ENCODE data around the gene SMCP. TPM values are rescaled to one million over a fixed set of nuclear protein-coding genes. Genes with fewer than 3 reads are reported as not detected.

The SMCP gene
- total RNA-seq, 2 experiments from 2014 or later = not detected

DNA sequence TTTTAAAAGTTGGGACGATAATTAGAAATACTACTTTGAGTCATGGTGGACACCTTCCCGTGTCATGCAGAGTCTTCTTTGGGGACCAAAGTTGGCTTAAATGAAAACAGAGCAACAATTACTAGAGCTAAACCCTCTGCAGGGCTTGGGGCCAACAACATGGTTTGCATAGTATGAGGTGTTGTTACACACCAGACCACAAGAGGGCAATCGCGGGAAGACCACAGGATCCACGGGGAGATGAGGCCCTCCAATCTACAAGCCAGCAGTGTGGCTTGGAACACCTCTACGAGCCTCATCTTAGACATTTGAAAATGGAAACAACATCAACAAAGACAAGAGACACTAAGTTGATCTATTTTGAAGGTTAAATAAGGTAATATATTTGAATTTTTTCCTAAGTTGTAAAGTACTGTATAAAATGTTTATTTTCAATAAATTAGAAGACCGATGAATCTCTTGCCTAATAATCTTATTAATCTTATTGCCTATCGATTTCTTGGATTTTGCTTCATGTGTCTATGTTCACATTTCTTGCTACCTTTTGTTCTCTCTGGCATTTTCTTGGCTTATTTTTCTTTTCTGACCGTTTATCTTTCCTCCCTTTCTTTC is 8.2 kb upstream of the SMCP start:
- no peaks in the 10 kb centered on the region for H3K36me3 Mint-ChIP-seq (ENCODE audit: low read depth)
- ChIA-PET POLR2A (no interaction called here), CTCF (interaction anchor here (0.6 to 2.1 kb wide), 11 partner anchors 9 to 358 kb away, joined by 3 to 11 read pairs (median 4); no protein-coding TSS in a partner anchor)
- H3K4me1 Mint-ChIP-seq (ENCODE audit: low read depth) = no peaks in the 10 kb centered on the region
- H3K27ac Mint-ChIP-seq = no peak overlapping the region
- intact Hi-C loops (cut with micrococcal nuclease) = loop anchor here (10.0 kb wide), 1 partner anchor 355 kb away; no protein-coding TSS in a partner anchor
- no peak overlapping the region for H3K4me3 Mint-ChIP-seq
- TF ChIP-seq, protein P1, sequence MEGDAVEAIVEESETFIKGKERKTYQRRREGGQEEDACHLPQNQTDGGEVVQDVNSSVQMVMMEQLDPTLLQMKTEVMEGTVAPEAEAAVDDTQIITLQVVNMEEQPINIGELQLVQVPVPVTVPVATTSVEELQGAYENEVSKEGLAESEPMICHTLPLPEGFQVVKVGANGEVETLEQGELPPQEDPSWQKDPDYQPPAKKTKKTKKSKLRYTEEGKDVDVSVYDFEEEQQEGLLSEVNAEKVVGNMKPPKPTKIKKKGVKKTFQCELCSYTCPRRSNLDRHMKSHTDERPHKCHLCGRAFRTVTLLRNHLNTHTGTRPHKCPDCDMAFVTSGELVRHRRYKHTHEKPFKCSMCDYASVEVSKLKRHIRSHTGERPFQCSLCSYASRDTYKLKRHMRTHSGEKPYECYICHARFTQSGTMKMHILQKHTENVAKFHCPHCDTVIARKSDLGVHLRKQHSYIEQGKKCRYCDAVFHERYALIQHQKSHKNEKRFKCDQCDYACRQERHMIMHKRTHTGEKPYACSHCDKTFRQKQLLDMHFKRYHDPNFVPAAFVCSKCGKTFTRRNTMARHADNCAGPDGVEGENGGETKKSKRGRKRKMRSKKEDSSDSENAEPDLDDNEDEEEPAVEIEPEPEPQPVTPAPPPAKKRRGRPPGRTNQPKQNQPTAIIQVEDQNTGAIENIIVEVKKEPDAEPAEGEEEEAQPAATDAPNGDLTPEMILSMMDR (IDR thresholded peaks at IDR 0.05) = peak; percentile 79
- peak; percentile 80 for ATAC-seq
- no peaks in the 10 kb centered on the region for H3K9me3 Mint-ChIP-seq
- peaks cover 1% of the 10 kb centered on the region for H3K27me3 Mint-ChIP-seq
- peak; percentile 77 for DNase-seq

DNA sequence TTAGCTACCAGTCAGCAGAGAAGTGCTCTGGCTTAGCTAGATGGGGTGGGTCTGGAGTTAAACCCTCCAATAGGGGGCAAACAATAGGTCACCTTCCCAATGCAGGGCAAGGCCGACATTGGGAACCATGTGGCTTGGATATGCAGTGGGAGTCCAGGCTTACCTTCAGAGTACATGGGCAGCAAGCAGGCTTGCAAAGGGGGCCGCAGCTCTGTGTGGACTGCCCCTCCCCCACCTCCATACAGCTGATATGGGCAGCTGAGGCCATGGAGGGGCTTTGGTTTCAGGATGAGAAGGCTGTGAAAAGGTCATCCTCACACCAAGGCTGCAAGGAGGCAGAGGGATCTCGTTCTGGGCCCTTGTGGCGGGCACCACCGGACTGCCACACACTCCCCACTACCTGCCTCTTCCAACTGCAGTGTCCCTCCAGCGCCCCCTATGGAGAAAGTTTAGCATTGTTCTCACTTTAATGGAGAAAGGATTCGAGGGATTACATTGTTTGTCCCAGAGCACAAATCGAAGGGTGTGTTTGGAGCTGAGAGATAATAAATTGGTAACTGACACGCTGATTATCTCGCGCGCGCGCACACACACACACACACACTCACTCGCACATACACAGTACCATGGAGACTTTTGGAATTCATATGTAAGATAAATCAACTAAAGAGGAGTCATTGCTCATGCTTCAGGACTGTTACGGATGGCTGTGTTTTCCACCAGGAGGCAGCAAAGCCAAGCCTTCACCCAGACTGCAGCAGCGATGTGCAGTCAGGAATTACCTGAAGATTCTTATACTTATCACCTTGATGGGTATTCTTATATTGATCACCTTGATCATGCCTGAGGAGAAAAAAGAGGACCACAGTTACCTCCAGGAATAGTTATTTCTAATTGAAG is 7.0 kb upstream of the SMCP start:
- no peaks in the 10 kb centered on the region for H3K9me3 Mint-ChIP-seq
- ATAC-seq (no peak), DNase-seq (peak; percentile 4)
- POLR2A ChIA-PET = no interaction called here
- H3K27ac Mint-ChIP-seq = no peak overlapping the region
- CTCF ChIA-PET = interaction anchor here (0.6 to 2.1 kb wide), 12 partner anchors 11 to 362 kb away, joined by 3 to 11 read pairs (median 4); no protein-coding TSS in a partner anchor
- intact Hi-C loops (cut with micrococcal nuclease) = loop anchor here (10.0 kb wide), 1 partner anchor 354 kb away; no protein-coding TSS in a partner anchor
- no peak overlapping the region for H3K4me3 Mint-ChIP-seq
- no peaks in the 10 kb centered on the region for H3K4me1 Mint-ChIP-seq (ENCODE audit: low read depth)
- TF ChIP-seq, protein P1 (IDR thresholded peaks at IDR 0.05) = peak; percentile 40
- H3K27me3 Mint-ChIP-seq = peaks cover 3% of the 10 kb centered on the region
- H3K36me3 Mint-ChIP-seq (ENCODE audit: low read depth) = no peaks in the 10 kb centered on the region

DNA sequence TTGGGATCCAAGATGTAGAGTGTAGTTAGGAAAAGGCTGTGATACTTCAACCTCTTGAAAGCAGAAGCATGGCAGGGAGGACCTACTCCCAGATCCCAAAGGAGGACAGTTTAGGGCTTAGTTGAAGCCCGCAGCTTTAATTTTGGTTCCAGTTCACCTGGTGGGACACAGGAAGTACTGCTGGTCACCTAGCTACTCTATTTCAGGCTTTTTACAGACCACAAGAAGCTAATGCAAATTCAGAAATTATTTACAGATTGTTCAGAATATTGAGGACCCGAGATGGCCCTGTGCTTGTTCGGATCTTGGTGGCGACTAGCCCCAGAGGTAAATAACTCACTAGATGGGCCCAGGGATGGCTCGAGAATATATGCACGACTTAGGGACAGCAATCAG is 6.4 kb upstream of the SMCP start:
- ChIA-PET POLR2A (no interaction called here), CTCF (interaction anchor here (1.2 kb wide), 1 partner anchor 54 kb away, joined by 6 read pairs; no protein-coding TSS in a partner anchor)
- TF ChIP-seq, protein P1 (IDR thresholded peaks at IDR 0.05) = no peak
- ATAC-seq (no peak), DNase-seq (no peak)
- intact Hi-C loops (cut with micrococcal nuclease) = loop anchor here (10.0 kb wide), 1 partner anchor 353 kb away; no protein-coding TSS in a partner anchor
- no peak overlapping the region for H3K4me3 Mint-ChIP-seq
- peaks cover 5% of the 10 kb centered on the region for H3K27me3 Mint-ChIP-seq
- no peaks in the 10 kb centered on the region for H3K4me1 Mint-ChIP-seq (ENCODE audit: low read depth)
- H3K9me3 Mint-ChIP-seq = no peaks in the 10 kb centered on the region
- no peak overlapping the region for H3K27ac Mint-ChIP-seq
- no peaks in the 10 kb centered on the region for H3K36me3 Mint-ChIP-seq (ENCODE audit: low read depth)

DNA sequence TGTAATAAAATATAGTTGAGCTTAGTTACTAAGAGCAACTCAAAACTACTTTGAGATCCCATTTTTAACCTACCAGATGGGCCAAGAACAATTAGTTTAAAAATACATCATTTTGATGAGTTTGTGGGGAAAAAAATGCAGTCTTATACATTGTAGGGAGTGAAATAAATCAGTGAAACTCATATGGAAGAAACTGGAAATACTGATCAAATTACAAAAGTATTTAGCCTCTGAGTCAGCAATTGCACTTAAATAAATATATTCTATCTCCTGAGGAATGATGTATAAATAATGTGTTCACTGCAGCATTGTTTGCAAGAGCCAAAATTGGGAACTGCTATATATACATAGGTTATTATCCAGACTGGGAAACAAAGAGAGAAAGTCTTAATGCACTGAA is 4.6 kb upstream of the SMCP start:
- Mint-ChIP-seq H3K27me3 (peaks cover 7% of the 10 kb centered on the region), H3K27ac (no peak overlapping the region), H3K4me1 (ENCODE audit: low read depth) (no peaks in the 10 kb centered on the region), H3K4me3 (no peak overlapping the region), H3K36me3 (ENCODE audit: low read depth) (no peaks in the 10 kb centered on the region), H3K9me3 (no peaks in the 10 kb centered on the region)
- TF ChIP-seq, protein P1 (IDR thresholded peaks at IDR 0.05) = no peak
- DNase-seq = no peak
- ChIA-PET POLR2A (no interaction called here), CTCF (no interaction called here)
- intact Hi-C loops (cut with micrococcal nuclease) = loop anchor here (10.0 kb wide), 1 partner anchor 351 kb away; no protein-coding TSS in a partner anchor
- no peak for ATAC-seq

Measured in activated CD8-positive, alpha-beta T cell treated with anti-CD3 and anti-CD28 coated beads for 36 hours (primary cell).